Ovary (tissue), 3 donors: ENCODE data around the gene CALD1.

Source experiments
- EP300 ChIP-seq: sonication (generic); formaldehyde crosslinking; IDR thresholded peaks from one replicate; pipeline ENCODE4 v1.6.1; 2017; ENCODE audit warnings: antibody characterized with exemption
- POLR2A ChIP-seq: fragments of 450-650 bp; IDR thresholded peaks from one replicate; pipeline ENCODE4 v1.6.1; 2017; ENCODE audit warnings: antibody characterized with exemption, mild to moderate bottlenecking, moderate library complexity
- TF ChIP-seq, protein P1 (sequence below), 3 donors: fragments of 450-650 bp in 2 of 3; fragments of 200-600 bp in 1 of 3; IDR thresholded peaks; one replicate each; pipeline versions ENCODE4 v1.5.1 to v1.8.0; 2016 to 2022; ENCODE audit warnings: antibody characterized with exemption in 3 of 3, mild to moderate bottlenecking in 1 of 3
- donor health status: DM: no; HTN: no; CAD: no.

DNA sequence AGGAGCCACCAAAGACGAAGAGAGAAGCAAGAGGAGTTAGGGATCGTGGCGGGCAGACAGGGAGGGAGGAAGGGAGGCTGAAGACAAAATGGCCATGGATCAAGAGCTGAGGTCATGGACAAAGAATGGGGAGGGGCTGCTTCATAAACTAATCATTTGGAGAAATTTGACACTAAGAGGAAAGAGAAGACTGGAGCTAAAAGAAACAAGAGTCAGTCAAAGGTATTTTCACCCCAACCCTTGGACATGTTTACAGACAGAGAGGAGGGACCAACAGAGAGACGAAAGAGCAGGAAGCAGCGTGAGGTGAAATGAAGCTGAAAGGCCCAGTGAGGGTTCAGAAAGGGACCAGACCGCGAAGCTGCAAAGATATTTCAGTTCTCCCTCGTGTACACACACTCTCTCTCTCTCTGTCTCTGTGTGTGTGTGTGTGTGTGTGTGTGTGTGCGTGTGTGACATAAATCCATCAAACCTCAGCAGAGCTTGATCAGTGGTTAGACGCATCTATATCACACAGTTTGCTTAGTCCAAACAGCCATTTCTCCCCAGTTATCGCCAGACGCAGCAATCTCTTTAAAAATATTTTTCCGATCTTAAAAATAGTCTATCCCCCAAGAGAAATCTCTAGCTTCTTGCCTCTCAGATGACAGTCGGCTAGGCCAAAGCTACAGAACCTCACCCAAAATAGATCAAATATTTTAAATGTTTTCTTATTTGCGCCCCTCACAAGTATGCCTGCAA lies 12.5 kb upstream of the CALD1 start:
- TF ChIP-seq, protein P1, sequence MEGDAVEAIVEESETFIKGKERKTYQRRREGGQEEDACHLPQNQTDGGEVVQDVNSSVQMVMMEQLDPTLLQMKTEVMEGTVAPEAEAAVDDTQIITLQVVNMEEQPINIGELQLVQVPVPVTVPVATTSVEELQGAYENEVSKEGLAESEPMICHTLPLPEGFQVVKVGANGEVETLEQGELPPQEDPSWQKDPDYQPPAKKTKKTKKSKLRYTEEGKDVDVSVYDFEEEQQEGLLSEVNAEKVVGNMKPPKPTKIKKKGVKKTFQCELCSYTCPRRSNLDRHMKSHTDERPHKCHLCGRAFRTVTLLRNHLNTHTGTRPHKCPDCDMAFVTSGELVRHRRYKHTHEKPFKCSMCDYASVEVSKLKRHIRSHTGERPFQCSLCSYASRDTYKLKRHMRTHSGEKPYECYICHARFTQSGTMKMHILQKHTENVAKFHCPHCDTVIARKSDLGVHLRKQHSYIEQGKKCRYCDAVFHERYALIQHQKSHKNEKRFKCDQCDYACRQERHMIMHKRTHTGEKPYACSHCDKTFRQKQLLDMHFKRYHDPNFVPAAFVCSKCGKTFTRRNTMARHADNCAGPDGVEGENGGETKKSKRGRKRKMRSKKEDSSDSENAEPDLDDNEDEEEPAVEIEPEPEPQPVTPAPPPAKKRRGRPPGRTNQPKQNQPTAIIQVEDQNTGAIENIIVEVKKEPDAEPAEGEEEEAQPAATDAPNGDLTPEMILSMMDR (IDR thresholded peaks at IDR 0.05) = no peak
- no peak for TF ChIP-seq POLR2A
- TF ChIP-seq EP300 = no peak
